Jurkat, Clone E6-1 (cell line): Measurements from ENCODE around the gene LILRB5.

Source experiments
- DNase-seq: peaks from one replicate; pipeline ENCODE4 v3.0.0-alpha.2; 2011; ENCODE audit warnings: low read depth, low spot score
- H3K4me3 ChIP-seq: 2 replicates; pipeline ENCODE4 v1.5.1; 2011; ENCODE audit warnings: mild to moderate bottlenecking, low read length, control low read depth, moderate library complexity

LILRB5 gene

GRCh38 chr19:54204767-54205468 is 52.2 kb downstream of the LILRB5 start:
- no peak for DNase-seq
- H3K4me3 ChIP-seq, result no peak overlapping the region

GRCh38 chr19:54203151-54203611 is 53.9 kb downstream of the LILRB5 start:
- no peak overlapping the region for H3K4me3 ChIP-seq

DNA sequence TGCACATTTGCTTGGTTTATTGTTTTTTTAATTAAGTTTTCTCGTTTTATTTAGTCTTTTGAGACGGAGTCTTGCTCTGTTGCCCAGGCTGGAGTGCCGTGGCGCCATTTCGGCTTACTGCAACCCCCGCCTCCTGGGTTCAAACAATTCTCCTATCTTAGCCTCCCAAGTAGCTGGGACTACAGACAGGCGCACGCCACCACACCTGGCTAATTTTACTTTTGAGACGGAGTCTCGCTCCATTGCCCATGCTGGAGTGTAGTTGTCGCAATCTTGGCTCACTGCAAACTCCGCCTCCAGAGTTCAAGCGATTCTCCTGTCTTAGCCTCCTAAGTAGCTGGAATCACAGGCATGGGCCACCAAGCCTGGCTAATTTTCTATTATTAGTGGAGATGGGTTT is 55.1 kb downstream of the LILRB5 start:
- DNase-seq, result no peak

More at GRCh38 chr19:54203151-54203611, 53.9 kb downstream of the LILRB5 start:
- DNase-seq, result no peak

GRCh38 chr19:54201172-54201701 is 55.8 kb downstream of the LILRB5 start:
- H3K4me3 ChIP-seq, result peak overlapping the region; percentile 76
- no peak for DNase-seq

More for the DNA sequence above, 55.1 kb downstream of the LILRB5 start:
- H3K4me3 ChIP-seq, result peak overlapping the region; percentile 76
